Uterus (tissue), 4 donors: ENCODE data around the gene NTF4. TPM values are rescaled to one million over a fixed set of nuclear protein-coding genes. Genes with fewer than 3 reads are reported as not detected.
"Not testable (repeated sequence)": the region's sequence is repeated elsewhere in the genome, so short reads cannot be mapped to it uniquely, and the experiment has no call there.

Source experiments
- DNase-seq, 2 donors: peaks; one replicate each; pipeline ENCODE4 v3.0.0-alpha.2; 2019 to 2020
- H3K27ac ChIP-seq, 2 donors: fragments of 200-600 bp; sonication (generic); 1 replicate in 1 of 2; 2 replicates in 1 of 2; pipeline ENCODE4 v1.5.1; 2016 to 2018
- H3K27me3 ChIP-seq, 2 donors: fragments of 200-600 bp; sonication (generic); one replicate each; pipeline ENCODE4 v1.5.1; 2018 to 2019; ENCODE audit warnings: control low read depth in 1 of 2
- H3K36me3 ChIP-seq, 2 donors: fragments of 200-600 bp; sonication (generic); one replicate each; pipeline ENCODE4 v1.5.1; 2019; ENCODE audit warnings: control low read depth in 1 of 2
- H3K4me1 ChIP-seq, 2 donors: fragments of 200-600 bp; sonication (generic); one replicate each; pipeline ENCODE4 v1.5.1; 2018 to 2019; ENCODE audit warnings: control low read depth in 1 of 2
- H3K4me3 ChIP-seq, 2 donors: fragments of 200-600 bp; sonication (generic); 1 replicate in 1 of 2; 2 replicates in 1 of 2; pipeline ENCODE4 v1.5.1; 2018 to 2019; ENCODE audit warnings: mild to moderate bottlenecking in 1 of 2
- H3K9me3 ChIP-seq, 2 donors: fragments of 200-600 bp; sonication (generic); one replicate each; pipeline ENCODE4 v1.5.1; 2019; ENCODE audit warnings: control low read depth in 1 of 2
- CTCF ChIP-seq, 4 experiments: fragments of 200-600 bp in 2 of 4; fragments of 450-650 bp in 2 of 4; sonication (generic) in 2 of 4; IDR thresholded peaks; one replicate each; pipeline ENCODE4 v1.5.1; 2016 to 2019; ENCODE audit warnings: antibody characterized with exemption in 4 of 4, mild to moderate bottlenecking in 2 of 4, moderate library complexity in 1 of 4
- POLR2A ChIP-seq, 2 donors: fragments of 450-650 bp; IDR thresholded peaks; one replicate each; pipeline ENCODE4 v1.6.1; 2016; ENCODE audit warnings: antibody characterized with exemption in 2 of 2, mild to moderate bottlenecking in 1 of 2, moderate library complexity in 1 of 2
- intact Hi-C: fragments of 100-400 bp; cut with DNase I; formaldehyde crosslinking; loops from one replicate; pipeline ENCODE4 v1.15.1; 2023; ENCODE audit warnings: low total_unique reads
- total RNA-seq, 4 donors: library from RNA; depleted of rRNA in 3 of 4; stranded (reverse); fragments of >200 nt in 3 of 4; gene quantifications; one replicate each; pipeline versions ENCODE4 v1.1.0 to v1.2.4, GENCODE V29; 2014 to 2023
- donor health status: DM: yes; HTN: yes; CAD: no.

NTF4 gene
- total RNA-seq, 4 donors from 2014 or later: 0.64 to 2.2 TPM; not detected in 2

GRCh38 chr19:49061445-49061844, 3.2 kb downstream of the NTF4 start:
- Histone ChIP-seq H3K36me3 (no peaks in the 10 kb centered on the region), H3K4me3 (no peak overlapping the region), H3K27ac (no peak overlapping the region), H3K9me3 (no peaks in the 10 kb centered on the region), H3K27me3 (no peaks in the 10 kb centered on the region), H3K4me1 (peaks cover 0 to 5% of the 10 kb centered on the region in 2 donors)
- intact Hi-C loops: no loop called here
- TF ChIP-seq CTCF (IDR thresholded peaks at IDR 0.05) (no peak), POLR2A (IDR thresholded peaks at IDR 0.05) (no peak)
- DNase-seq: no peak

GRCh38 chr19:49061000-49061399, 3.6 kb downstream of the NTF4 start:
- peaks cover 0 to 5% of the 10 kb centered on the region in 2 donors for H3K4me1 ChIP-seq
- H3K9me3 ChIP-seq: no peaks in the 10 kb centered on the region
- no peak for DNase-seq
- H3K36me3 ChIP-seq: no peaks in the 10 kb centered on the region
- no peak overlapping the region for H3K4me3 ChIP-seq
- H3K27me3 ChIP-seq: no peaks in the 10 kb centered on the region
- no peak overlapping the region for H3K27ac ChIP-seq
- intact Hi-C loops: no loop called here
- no peak for TF ChIP-seq CTCF (IDR thresholded peaks at IDR 0.05)
- TF ChIP-seq POLR2A (IDR thresholded peaks at IDR 0.05): no peak

GRCh38 chr19:49059053-49059452, 5.6 kb downstream of the NTF4 start:
- H3K36me3 ChIP-seq: no peaks in the 10 kb centered on the region
- intact Hi-C loops: no loop called here
- H3K9me3 ChIP-seq: no peaks in the 10 kb centered on the region
- no peak for DNase-seq
- peaks cover 0 to 5% of the 10 kb centered on the region in 2 donors for H3K4me1 ChIP-seq
- TF ChIP-seq CTCF (IDR thresholded peaks at IDR 0.05) (no peak), POLR2A (IDR thresholded peaks at IDR 0.05) (no peak)
- no peak overlapping the region for H3K4me3 ChIP-seq
- H3K27me3 ChIP-seq: no peaks in the 10 kb centered on the region
- no peak overlapping the region for H3K27ac ChIP-seq

GRCh38 chr19:49058562-49058961, 6.1 kb downstream of the NTF4 start:
- Histone ChIP-seq H3K27ac (no peak overlapping the region), H3K4me1 (peaks cover 0 to 5% of the 10 kb centered on the region in 2 donors), H3K9me3 (no peaks in the 10 kb centered on the region), H3K4me3 (no peak overlapping the region), H3K27me3 (no peaks in the 10 kb centered on the region), H3K36me3 (no peaks in the 10 kb centered on the region)
- no peak for DNase-seq
- intact Hi-C loops: no loop called here
- TF ChIP-seq CTCF (IDR thresholded peaks at IDR 0.05) (no peak), POLR2A (IDR thresholded peaks at IDR 0.05) (no peak)

GRCh38 chr19:49057636-49058234, 6.9 kb downstream of the NTF4 start, which contains the start of gene CGB7:
Gene CGB7, minus strand, starts transcription at chr19:49057749. Its CDS starts 2,374 bp downstream, at chr19:49055375.
- no peaks in the 10 kb centered on the region for H3K36me3 ChIP-seq
- TF ChIP-seq CTCF (IDR thresholded peaks at IDR 0.05): no peak
- peak in 1 of 2 donors; percentile 15 for TF ChIP-seq POLR2A (IDR thresholded peaks at IDR 0.05)
- H3K9me3 ChIP-seq: no peaks in the 10 kb centered on the region
- intact Hi-C loops: no loop called here
- peak; percentile 73 to 77 for DNase-seq
- H3K27me3 ChIP-seq: no peaks in the 10 kb centered on the region
- H3K27ac ChIP-seq: no peak within 1 kb of the TSS
- peaks cover 0 to 5% of the 10 kb centered on the region in 2 donors for H3K4me1 ChIP-seq
- peak within 1 kb of the TSS; percentile 31 to 32 for H3K4me3 ChIP-seq

- H3K9me3 ChIP-seq, DNase-seq, H3K4me1 ChIP-seq, H3K27me3 ChIP-seq, intact Hi-C loops, H3K36me3 ChIP-seq, H3K27ac ChIP-seq: not testable (repeated sequence)
- H3K4me3 ChIP-seq: peak overlapping the region; percentile 31 to 32
Observed at GRCh38 chr19:49056902-49057596, 7.6 kb downstream of the NTF4 start.
